Loucy (cell line): ENCODE measurements around the gene OBP2B.

Source experiments
- H2AFZ ChIP-seq: fragments of 200-600 bp; sonication (generic); 2 replicates; pipeline ENCODE4 v1.6.0; 2016; ENCODE audit warnings: antibody characterized with exemption, mild to moderate bottlenecking, low read length, moderate library complexity
- H3F3A ChIP-seq: fragments of 200-600 bp; 2 replicates; pipeline ENCODE4 v1.6.0; 2016; ENCODE audit warnings: antibody characterized with exemption, low read depth, mild to moderate bottlenecking
- H3K27me3 ChIP-seq: fragments of 200-600 bp; sonication (generic); 2 replicates; pipeline ENCODE4 v1.6.1; 2014; ENCODE audit warnings: low read length, mild to moderate bottlenecking; ENCODE audit not compliant: insufficient read depth, poor library complexity, severe bottlenecking
- H3K36me3 ChIP-seq: fragments of 200-600 bp; sonication (generic); 2 replicates; pipeline ENCODE4 v1.6.1; 2016; ENCODE audit warnings: low read length; ENCODE audit not compliant: insufficient read depth
- H3K4me1 ChIP-seq: fragments of 200-600 bp; sonication (generic); 2 replicates; pipeline ENCODE4 v1.5.1; 2014; ENCODE audit warnings: low read length, mild to moderate bottlenecking; ENCODE audit not compliant: insufficient read depth, poor library complexity, severe bottlenecking
- H3K4me2 ChIP-seq: fragments of 200-600 bp; sonication (generic); 2 replicates; pipeline ENCODE4 v1.6.0; 2014; ENCODE audit warnings: antibody characterized with exemption, low read length, low read depth, mild to moderate bottlenecking; ENCODE audit not compliant: poor library complexity, severe bottlenecking
- H3K4me3 ChIP-seq: fragments of 200-600 bp; sonication (generic); 2 replicates; pipeline ENCODE4 v1.5.1; 2014; ENCODE audit warnings: low read length, mild to moderate bottlenecking, mixed read lengths; ENCODE audit not compliant: poor library complexity, severe bottlenecking
- H3K79me2 ChIP-seq: fragments of 200-600 bp; sonication (generic); 2 replicates; pipeline ENCODE4 v1.6.1; 2014; ENCODE audit warnings: low read length; ENCODE audit not compliant: insufficient read depth
- H3K9ac ChIP-seq: fragments of 200-600 bp; sonication (generic); 2 replicates; pipeline ENCODE4 v1.6.0; 2014; ENCODE audit warnings: mild to moderate bottlenecking, low read depth, low read length, moderate library complexity; ENCODE audit not compliant: poor library complexity, severe bottlenecking
- H3K9me2 ChIP-seq: fragments of 200-600 bp; sonication (generic); replicated peaks from 2 replicates; pipeline ENCODE4 v1.6.1; 2016; ENCODE audit warnings: low read depth, low read length, mixed read lengths
- H3K9me3 ChIP-seq: fragments of 200-600 bp; sonication (generic); 2 replicates; pipeline ENCODE4 v1.6.1; 2014; ENCODE audit warnings: mild to moderate bottlenecking, antibody characterized with exemption, low read length, low read depth; ENCODE audit not compliant: insufficient read depth
- H4K20me1 ChIP-seq: fragments of 200-600 bp; sonication (generic); 2 replicates; pipeline ENCODE4 v1.6.0; 2014; ENCODE audit warnings: antibody characterized with exemption, low read length, mild to moderate bottlenecking; ENCODE audit not compliant: insufficient read depth, poor library complexity, severe bottlenecking
- CTCF ChIP-seq: fragments of 200-600 bp; sonication (generic); conservative IDR thresholded peaks from 2 replicates; pipeline ENCODE4 v1.5.1; 2014; ENCODE audit warnings: mild to moderate bottlenecking, antibody characterized with exemption, low read length
- EZH2phosphoT487 ChIP-seq: fragments of 200-600 bp; IDR thresholded peaks from 2 replicates; pipeline ENCODE4 v1.6.1; 2018; ENCODE audit warnings: antibody characterized with exemption, mild to moderate bottlenecking, moderate library complexity, borderline replicate concordance

OBP2B gene

GRCh38 chr9:133165452-133165730 lies 43.7 kb downstream of the OBP2B start:
- Histone ChIP-seq H3K36me3 (no peaks in the 10 kb centered on the region), H3K4me2 (no peak overlapping the region), H3K9ac (no peak overlapping the region)

GRCh38 chr9:133164191-133164590 lies 44.9 kb downstream of the OBP2B start:
- no peak overlapping the region for H2AFZ ChIP-seq
- no peaks in the 10 kb centered on the region for H4K20me1 ChIP-seq
- H3K9me2 ChIP-seq, result no peaks in the 10 kb centered on the region
- H3K79me2 ChIP-seq, result 0 out of 2 replicates have a peak, but pooled peaks cover 5% of the 10 kb centered on the region
- no peaks in the 10 kb centered on the region for H3K9me3 ChIP-seq
- peaks cover 7% of the 10 kb centered on the region; the same call in 1 of the 2 replicates for H3F3A ChIP-seq
- no peaks in the 10 kb centered on the region for H3K36me3 ChIP-seq
- no peak for TF ChIP-seq EZH2phosphoT487
- H3K9ac ChIP-seq, result peak overlapping the region; percentile 82
- H3K4me3 ChIP-seq, result peak overlapping the region; percentile 85
- H3K27me3 ChIP-seq, result no peaks in the 10 kb centered on the region
- H3K4me1 ChIP-seq, result peaks cover 25% of the 10 kb centered on the region
- H3K4me2 ChIP-seq, result peak overlapping the region; percentile 86

More at GRCh38 chr9:133165452-133165730, 43.7 kb downstream of the OBP2B start:
- Histone ChIP-seq H3K79me2 (0 out of 2 replicates have a peak, but pooled peaks cover 5% of the 10 kb centered on the region), H3K4me3 (no peak overlapping the region), H3K27me3 (no peaks in the 10 kb centered on the region), H2AFZ (no peak overlapping the region), H4K20me1 (no peaks in the 10 kb centered on the region), H3K9me2 (no peaks in the 10 kb centered on the region), H3K4me1 (peaks cover 25% of the 10 kb centered on the region), H3F3A (peaks cover 7% of the 10 kb centered on the region; the same call in 1 of the 2 replicates), H3K9me3 (no peaks in the 10 kb centered on the region)
- TF ChIP-seq CTCF (no peak), EZH2phosphoT487 (no peak)

- Histone ChIP-seq H3K27me3 (no peaks in the 10 kb centered on the region), H3K4me2 (peak within 1 kb of the TSS; percentile 86), H3K36me3 (no peaks in the 10 kb centered on the region), H3F3A (peaks cover 7% of the 10 kb centered on the region; the same call in 1 of the 2 replicates), H3K9me2 (no peaks in the 10 kb centered on the region), H3K79me2 (0 out of 2 replicates have a peak, but pooled peaks cover 5% of the 10 kb centered on the region), H3K4me3 (peak within 1 kb of the TSS; percentile 85), H3K9me3 (no peaks in the 10 kb centered on the region), H4K20me1 (no peaks in the 10 kb centered on the region), H3K4me1 (peaks cover 25% of the 10 kb centered on the region), H3K9ac (peak within 1 kb of the TSS; percentile 82), H2AFZ (peak within 1 kb of the TSS; percentile 84; the same call in 1 of the 2 replicates)
- TF ChIP-seq EZH2phosphoT487 (no peak), CTCF (no peak)
Measured at GRCh38 chr9:133163504-133164172, 45.4 kb downstream of the OBP2B start, which contains the start of gene GBGT1. TSS of gene GBGT1 (minus strand) at chr9:133163914. CDS start at chr9:133162412, 1,502 bp downstream.
